Endothelial cell of umbilical vein (primary cell): ENCODE measurements around the gene TMEM266. TPM values are rescaled to one million over a fixed set of nuclear protein-coding genes. Genes with fewer than 3 reads are reported as not detected.

Experiments used
- BruUV-seq: library from RNA; stranded (reverse); fragments of 400-500 nt; replicated peaks from 2 replicates; lab custom pipeline; 2021; lab: Mats Ljungman, UMichigan
- CTCF ChIA-PET: fragments of 300-600, 350-600 bp; sonication (Branson Sonifier 250); formaldehyde crosslinking; loops from one replicate; lab custom pipeline; 2021; ENCODE audit warnings: antibody characterized with exemption, inconsistent platforms; lab: Charles Lee
- POLR2A ChIA-PET: fragments of 300-600, 350-600 bp; sonication (Branson Sonifier 250); formaldehyde crosslinking; loops from one replicate; lab custom pipeline; 2021; ENCODE audit warnings: antibody characterized with exemption, inconsistent platforms; lab: Charles Lee
- DNase-seq: peaks from one replicate; pipeline ENCODE4 v3.0.0-alpha.2; 2011; ENCODE audit warnings: low read depth, low spot score
- FAIRE-seq: peaks from 2 replicates; lab custom pipeline; 2011; peaks lifted over from hg19 to GRCh38; lab: Jason Lieb, UNC
- H2AFZ ChIP-seq: 2 replicates; pipeline ENCODE4 v1.6.0; 2012; ENCODE audit warnings: low read depth, low read length, control low read depth, inconsistent platforms
- H3K27ac ChIP-seq: 2 replicates; pipeline ENCODE4 v1.5.1; 2011; ENCODE audit warnings: low read depth, mild to moderate bottlenecking, control low read depth, low read length, moderate library complexity; ENCODE audit not compliant: insufficient read depth
- H3K27me3 ChIP-seq, 2 experiments: 2 replicates each; pipeline versions ENCODE4 v1.6.0 to v1.6.1; 2011; ENCODE audit warnings: low read length in 2 of 2, mixed read lengths in 1 of 2; ENCODE audit not compliant: control insufficient read depth in 2 of 2, insufficient read depth in 2 of 2
- H3K36me3 ChIP-seq, 2 experiments: 2 replicates in 1 of 2; 3 replicates in 1 of 2; pipeline ENCODE4 v1.5.1; 2011; ENCODE audit warnings: low read length in 2 of 2, mild to moderate bottlenecking in 1 of 2, moderate library complexity in 1 of 2; ENCODE audit not compliant: control insufficient read depth in 2 of 2, insufficient read depth in 2 of 2; ENCODE audit errors: extremely low read depth in 1 of 2
- H3K4me1 ChIP-seq: 3 replicates; pipeline ENCODE4 v1.5.1; 2011; ENCODE audit warnings: mild to moderate bottlenecking, low read length; ENCODE audit not compliant: control insufficient read depth, insufficient read depth; ENCODE audit errors: extremely low read depth
- H3K4me2 ChIP-seq: 2 replicates; pipeline ENCODE4 v1.6.1; 2011; ENCODE audit warnings: low read length, control low read depth, mixed read lengths; ENCODE audit not compliant: insufficient read depth
- H3K4me3 ChIP-seq, 3 experiments: fragments of 200-600 bp in 1 of 3; sonication (generic), shearing (Covaris generic) in 1 of 3; replicated peaks in 1 of 3; 2 replicates each; pipeline ENCODE4 v1.5.1; 2011 to 2016; ENCODE audit warnings: control low read depth in 3 of 3, low read length in 3 of 3, mild to moderate bottlenecking in 2 of 3, inconsistent platforms in 1 of 3, low read depth in 1 of 3, moderate library complexity in 1 of 3; ENCODE audit not compliant: insufficient read depth in 1 of 3
- H3K79me2 ChIP-seq: 2 replicates; pipeline ENCODE4 v1.6.0; 2012; ENCODE audit warnings: low read length, inconsistent platforms; ENCODE audit not compliant: control insufficient read depth, insufficient read depth
- H3K9ac ChIP-seq: replicated peaks from 2 replicates; pipeline ENCODE3; 2011; ENCODE audit warnings: low read length, control low read depth; ENCODE audit not compliant: insufficient read depth; ENCODE audit errors: extremely low read depth
- H3K9me1 ChIP-seq: replicated peaks from 3 replicates; pipeline ENCODE4 v1.6.0; 2011; ENCODE audit warnings: mild to moderate bottlenecking, low read length; ENCODE audit not compliant: control insufficient read depth, insufficient read depth; ENCODE audit errors: extremely low read depth
- H3K9me3 ChIP-seq: replicated peaks from 2 replicates; pipeline ENCODE4 v1.5.1; 2012; ENCODE audit warnings: low read length, inconsistent platforms; ENCODE audit not compliant: control insufficient read depth, insufficient read depth
- H4K20me1 ChIP-seq: replicated peaks from 2 replicates; pipeline ENCODE3; 2011; ENCODE audit warnings: mild to moderate bottlenecking, low read length; ENCODE audit not compliant: control insufficient read depth, insufficient read depth; ENCODE audit errors: extremely low read depth
- EZH2 ChIP-seq: IDR thresholded peaks from 2 replicates; pipeline ENCODE4 v1.6.1; 2012; ENCODE audit warnings: borderline replicate concordance, low read depth, mild to moderate bottlenecking, moderate library complexity, low read length, inconsistent platforms; ENCODE audit not compliant: severe bottlenecking
- FOS ChIP-seq: IDR thresholded peaks from 2 replicates; pipeline ENCODE4 v1.6.1; 2011; ENCODE audit warnings: mild to moderate bottlenecking, low read length, moderate library complexity, borderline replicate concordance; ENCODE audit not compliant: insufficient read depth
- GATA2 ChIP-seq: IDR thresholded peaks from 2 replicates; pipeline ENCODE4 v1.7.0; 2011; ENCODE audit warnings: low read depth, mild to moderate bottlenecking, moderate library complexity, mixed read lengths, low read length; ENCODE audit not compliant: insufficient read length, insufficient read depth
- MYC ChIP-seq: IDR thresholded peaks from one replicate; pipeline ENCODE4 v1.6.1; 2011; ENCODE audit warnings: mild to moderate bottlenecking, low read depth, low read length
- POLR2A ChIP-seq: IDR thresholded peaks from 2 replicates; pipeline ENCODE4 v1.6.1; 2012; ENCODE audit warnings: low read depth, mild to moderate bottlenecking, control low read depth, low read length
- dilution Hi-C: fragments of 300-500 bp; cut with MboI; formaldehyde crosslinking; loops from one replicate; pipeline ENCODE4 v1.15.0; 2019; ENCODE audit warnings: low sequenced_read_pairs; ENCODE audit not compliant: extremely low pct_ligation_motif_present
- intact Hi-C: fragments of 100-400 bp; cut with micrococcal nuclease; formaldehyde crosslinking; loops from one replicate; pipeline ENCODE4 v1.10.0; 2022
- polyA plus RNA-seq, 4 experiments: library from polyadenylated mRNA; depleted of rRNA in 3 of 4; stranded (reverse) in 3 of 4; unstranded in 1 of 4; fragments of >200 nt; gene quantifications; 2 replicates each; pipeline versions ENCODE4 v1.2.1 to v1.2.3, GENCODE V29; 2011 to 2012; ENCODE audit warnings: missing spikeins in 1 of 4
- total RNA-seq: library from RNA; stranded (reverse); gene quantifications from 2 replicates; pipeline ENCODE4 v1.2.3, GENCODE V29; 2021
- TF ChIP-seq, protein P1 (sequence below): IDR thresholded peaks from 2 replicates; pipeline ENCODE4 v1.6.1; 2011; ENCODE audit not compliant: insufficient read depth, insufficient read length
- TF ChIP-seq, protein P2 (sequence below), 2 donors: IDR thresholded peaks; 1 replicate in 1 of 2; 2 replicates in 1 of 2; pipeline ENCODE4 v1.5.1; 2011; ENCODE audit warnings: low read length in 2 of 2, mild to moderate bottlenecking in 2 of 2, moderate library complexity in 2 of 2, control low read depth in 1 of 2, inconsistent platforms in 1 of 2, low read depth in 1 of 2; ENCODE audit not compliant: insufficient read depth in 1 of 2; ENCODE audit errors: extremely low read depth in 1 of 2

The TMEM266 gene
- total and polyA plus RNA-seq, 2 donors (not counting 3 experiments of a cell fraction or from before 2014, with no cell fraction given): not detected

DNA sequence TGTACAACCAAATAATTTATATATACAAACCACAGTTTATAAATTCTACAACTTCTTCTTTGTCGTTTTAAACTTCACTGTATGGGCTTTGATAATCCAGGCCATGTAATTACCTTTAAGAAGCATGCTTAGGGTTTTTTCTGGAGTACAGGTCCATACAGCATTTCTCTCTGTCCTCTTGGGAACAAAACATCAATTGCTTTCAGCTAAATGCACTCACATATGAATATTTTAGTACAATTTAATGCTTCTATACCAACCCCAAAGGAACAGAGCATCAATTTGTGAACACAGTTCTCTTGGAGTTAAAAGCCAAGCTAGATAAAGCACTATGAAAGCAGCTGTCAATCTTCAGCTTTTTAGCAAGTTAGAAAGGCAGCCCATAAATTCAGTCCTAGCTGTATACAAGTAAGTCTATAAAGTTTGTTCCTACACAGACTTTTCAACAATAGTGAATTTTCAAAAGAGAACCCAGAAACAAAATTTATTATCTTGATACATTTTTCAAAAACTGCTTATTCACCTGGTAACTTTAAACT lies 185.4 kb downstream of the TMEM266 start:
- FAIRE-seq (no peak), DNase-seq (no peak)
- Histone ChIP-seq H3K9me3 (no peaks in the 10 kb centered on the region), H3K4me1 (peaks cover 10% of the 10 kb centered on the region), H3K4me3 (no peak overlapping the region), H2AFZ (no peak overlapping the region), H3K27me3 (no peaks in the 10 kb centered on the region), H3K36me3 (no peaks in the 10 kb centered on the region), H3K27ac (no peak overlapping the region), H4K20me1 (no peaks in the 10 kb centered on the region), H3K9ac (no peak overlapping the region), H3K79me2 (no peaks in the 10 kb centered on the region), H3K4me2 (no peak overlapping the region), H3K9me1 (no peaks in the 10 kb centered on the region)
- no TSS peak for BruUV-seq
- POLR2A ChIA-PET: no interaction called here
- intact Hi-C loops (no loop called here), dilution Hi-C loops (no loop called here)
- CTCF ChIA-PET: interaction anchor here (0.9 kb wide), 2 partner anchors 15 to 85 kb away, joined by 3 read pairs; no protein-coding TSS in a partner anchor
- no peak for TF ChIP-seq GATA2
- no peak for TF ChIP-seq POLR2A
- TF ChIP-seq, protein P1, sequence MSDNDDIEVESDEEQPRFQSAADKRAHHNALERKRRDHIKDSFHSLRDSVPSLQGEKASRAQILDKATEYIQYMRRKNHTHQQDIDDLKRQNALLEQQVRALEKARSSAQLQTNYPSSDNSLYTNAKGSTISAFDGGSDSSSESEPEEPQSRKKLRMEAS: no peak
- no peak for TF ChIP-seq FOS
- no peak for TF ChIP-seq MYC
- no peak for TF ChIP-seq EZH2
- TF ChIP-seq, protein P2, sequence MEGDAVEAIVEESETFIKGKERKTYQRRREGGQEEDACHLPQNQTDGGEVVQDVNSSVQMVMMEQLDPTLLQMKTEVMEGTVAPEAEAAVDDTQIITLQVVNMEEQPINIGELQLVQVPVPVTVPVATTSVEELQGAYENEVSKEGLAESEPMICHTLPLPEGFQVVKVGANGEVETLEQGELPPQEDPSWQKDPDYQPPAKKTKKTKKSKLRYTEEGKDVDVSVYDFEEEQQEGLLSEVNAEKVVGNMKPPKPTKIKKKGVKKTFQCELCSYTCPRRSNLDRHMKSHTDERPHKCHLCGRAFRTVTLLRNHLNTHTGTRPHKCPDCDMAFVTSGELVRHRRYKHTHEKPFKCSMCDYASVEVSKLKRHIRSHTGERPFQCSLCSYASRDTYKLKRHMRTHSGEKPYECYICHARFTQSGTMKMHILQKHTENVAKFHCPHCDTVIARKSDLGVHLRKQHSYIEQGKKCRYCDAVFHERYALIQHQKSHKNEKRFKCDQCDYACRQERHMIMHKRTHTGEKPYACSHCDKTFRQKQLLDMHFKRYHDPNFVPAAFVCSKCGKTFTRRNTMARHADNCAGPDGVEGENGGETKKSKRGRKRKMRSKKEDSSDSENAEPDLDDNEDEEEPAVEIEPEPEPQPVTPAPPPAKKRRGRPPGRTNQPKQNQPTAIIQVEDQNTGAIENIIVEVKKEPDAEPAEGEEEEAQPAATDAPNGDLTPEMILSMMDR (IDR thresholded peaks at IDR 0.05; ENCODE audit: extremely low read depth in 1 of 2, insufficient read depth in 1 of 2, low read depth in 1 of 2, low read length in 2 of 2): no peak
